ENCODE data around the gene VSIG8. TPM values are rescaled to one million over a fixed set of nuclear protein-coding genes. Genes with fewer than 3 reads are reported as not detected.

The VSIG8 gene
- total and polyA plus RNA-seq, 9 donors: 0.06 to 0.48 (median 0.22) TPM; not detected in 3

- Histone ChIP-seq H3K9me3 (no peaks in the 10 kb centered on the region), H3K4me3 (no peak overlapping the region), H3K27me3 (no peaks in the 10 kb centered on the region), H3K4me1 (ENCODE audit: insufficient read depth) (no peaks in the 10 kb centered on the region), H3K27ac (no peak overlapping the region), H3K36me3 (no peaks in the 10 kb centered on the region)
- intact Hi-C loops (cut with DNase I): no loop called here
- DNase-seq: no peak
- 86 to 98% (median 96%) methylated on average over 1 of the region's 1 CpG for WGBS, 3 donors
- TF ChIP-seq POLR2A (IDR thresholded peaks at IDR 0.05) (no peak), EP300 (IDR thresholded peaks at IDR 0.05) (no peak), CTCF (IDR thresholded peaks at IDR 0.05) (no peak)
Observed at GRCh38 chr1:159838715-159839114, 23.7 kb downstream of the VSIG8 start.

GRCh38 chr1:159835862-159836525 is 26.5 kb downstream of the VSIG8 start:
- no peak overlapping the region for H3K27ac ChIP-seq
- H3K9me3 ChIP-seq: no peaks in the 10 kb centered on the region
- no peak for DNase-seq
- peaks cover 2% of the 10 kb centered on the region for H3K4me1 ChIP-seq (ENCODE audit: insufficient read depth)
- no peak overlapping the region for H3K4me3 ChIP-seq
- no peaks in the 10 kb centered on the region for H3K36me3 ChIP-seq
- 82 to 88% (median 85%) methylated on average over 8 of the region's 8 CpGs for WGBS, 3 donors
- TF ChIP-seq CTCF (IDR thresholded peaks at IDR 0.05) (no peak), POLR2A (IDR thresholded peaks at IDR 0.05) (no peak), EP300 (IDR thresholded peaks at IDR 0.05) (no peak)
- no peaks in the 10 kb centered on the region for H3K27me3 ChIP-seq
- intact Hi-C loops (cut with DNase I): no loop called here

- WGBS, 3 donors: 66 to 69% (median 66%) methylated on average over 3 of the region's 3 CpGs
- Histone ChIP-seq H3K36me3 (no peaks in the 10 kb centered on the region), H3K27me3 (no peaks in the 10 kb centered on the region), H3K4me3 (no peak overlapping the region), H3K27ac (no peak overlapping the region), H3K9me3 (no peaks in the 10 kb centered on the region), H3K4me1 (ENCODE audit: insufficient read depth) (peaks cover 2% of the 10 kb centered on the region)
- TF ChIP-seq POLR2A (IDR thresholded peaks at IDR 0.05) (no peak), EP300 (IDR thresholded peaks at IDR 0.05) (no peak), CTCF (IDR thresholded peaks at IDR 0.05) (no peak)
- no peak for DNase-seq
- intact Hi-C loops (cut with DNase I): no loop called here
Observed at GRCh38 chr1:159835356-159835755, 27.1 kb downstream of the VSIG8 start.

- no peak for DNase-seq
- Histone ChIP-seq H3K9me3 (no peaks in the 10 kb centered on the region), H3K27me3 (no peaks in the 10 kb centered on the region), H3K4me1 (ENCODE audit: insufficient read depth) (peaks cover 2% of the 10 kb centered on the region), H3K4me3 (no peak overlapping the region), H3K36me3 (no peaks in the 10 kb centered on the region), H3K27ac (no peak overlapping the region)
- WGBS, 3 donors: 86 to 96% (median 90%) methylated on average over 2 of the region's 2 CpGs
- intact Hi-C loops (cut with DNase I): no loop called here
- TF ChIP-seq EP300 (IDR thresholded peaks at IDR 0.05) (no peak), CTCF (IDR thresholded peaks at IDR 0.05) (no peak), POLR2A (IDR thresholded peaks at IDR 0.05) (no peak)
Observed at GRCh38 chr1:159832309-159832708, 30.1 kb downstream of the VSIG8 start.

All from ovary (tissue), 9 donors.